ENCODE measurements around the gene CDK19.
"Not testable (repeated sequence)": the region's sequence is repeated elsewhere in the genome, so short reads cannot be mapped to it uniquely, and the experiment has no call there.

The CDK19 gene

DNA sequence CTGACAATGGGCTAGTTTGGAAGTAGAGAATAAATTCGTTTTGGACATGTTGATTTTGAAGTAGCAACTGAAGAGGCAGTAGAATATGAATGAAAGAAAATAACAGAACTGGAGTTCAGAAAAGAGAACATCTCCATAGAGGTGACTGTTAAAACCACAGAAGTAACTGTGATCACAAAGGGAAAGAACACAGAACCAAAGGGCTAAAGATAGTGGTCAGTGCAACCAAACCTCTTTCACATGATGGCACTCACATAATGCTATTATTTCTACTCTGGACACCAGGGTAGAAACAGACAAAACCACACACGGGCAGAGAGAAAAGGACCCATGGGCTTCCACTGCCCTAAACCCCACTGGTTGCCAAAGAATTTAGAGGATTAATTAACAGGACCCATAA lies 58.5 kb downstream of the CDK19 start:
- DNase-seq (ENCODE audit: low read depth): no peak

- DNase-seq (ENCODE audit: low read depth): no peak
These were observed 59.8 kb downstream of the CDK19 start for GRCh38 chr6:110755411-110755834.

DNA sequence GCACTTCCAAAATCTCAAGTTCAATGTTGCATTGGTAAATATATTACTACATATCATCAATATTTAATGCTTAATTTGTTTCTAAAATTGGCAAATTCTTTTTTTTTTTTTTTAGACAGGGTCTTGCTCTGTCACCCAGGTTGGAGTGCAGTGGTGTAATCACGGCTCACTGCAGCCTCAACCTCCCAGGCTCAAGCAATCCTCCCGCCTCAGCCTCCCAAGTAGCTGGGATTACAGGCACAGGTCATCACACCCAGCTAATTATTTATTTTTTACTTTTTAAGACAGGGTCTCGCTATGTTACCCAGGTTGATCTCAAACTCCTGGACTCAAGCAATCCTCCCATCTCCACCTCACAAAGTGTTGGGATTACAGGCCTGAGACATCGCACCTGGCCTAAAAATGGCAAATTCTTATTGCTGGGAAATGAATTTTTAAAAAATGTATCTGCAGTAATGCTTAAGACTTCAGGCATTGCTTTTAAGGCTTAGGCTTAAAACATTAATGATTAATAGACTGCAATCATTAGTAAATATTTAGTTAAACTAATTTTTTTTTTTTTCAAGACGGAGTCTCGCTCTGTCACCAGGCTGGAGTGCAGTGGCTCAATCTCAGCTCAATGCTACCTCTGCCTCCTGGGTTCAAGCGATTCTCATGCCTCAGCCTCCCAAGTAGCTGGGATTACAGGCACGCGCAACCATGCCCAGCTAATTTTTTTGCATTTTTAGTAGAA lies 61.2 kb downstream of the CDK19 start:
- DNase-seq (ENCODE audit: low read depth): not testable (repeated sequence)

GRCh38 chr6:110748453-110748852 lies 66.8 kb downstream of the CDK19 start:
- no peak for DNase-seq (ENCODE audit: low read depth)

DNA sequence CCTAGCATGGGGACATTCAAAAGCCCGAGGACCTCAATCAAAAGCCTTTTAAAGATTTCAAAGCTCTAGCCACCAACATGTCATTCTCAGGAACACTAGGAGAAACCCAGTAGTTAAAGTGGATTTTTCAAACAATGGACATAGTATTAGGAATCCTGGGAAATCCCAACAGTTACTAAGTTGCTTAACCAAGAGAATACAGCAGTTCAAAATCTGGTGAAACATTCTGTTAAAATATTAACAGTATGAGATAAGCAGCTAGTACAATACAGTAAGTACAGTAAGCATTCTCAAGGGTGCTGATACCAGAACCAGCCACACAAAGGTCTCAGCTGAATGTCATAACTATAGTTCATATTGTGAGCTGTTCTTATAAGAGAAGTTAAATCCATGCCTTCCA lies 68.6 kb downstream of the CDK19 start:
- DNase-seq (ENCODE audit: low read depth): no peak

DNA sequence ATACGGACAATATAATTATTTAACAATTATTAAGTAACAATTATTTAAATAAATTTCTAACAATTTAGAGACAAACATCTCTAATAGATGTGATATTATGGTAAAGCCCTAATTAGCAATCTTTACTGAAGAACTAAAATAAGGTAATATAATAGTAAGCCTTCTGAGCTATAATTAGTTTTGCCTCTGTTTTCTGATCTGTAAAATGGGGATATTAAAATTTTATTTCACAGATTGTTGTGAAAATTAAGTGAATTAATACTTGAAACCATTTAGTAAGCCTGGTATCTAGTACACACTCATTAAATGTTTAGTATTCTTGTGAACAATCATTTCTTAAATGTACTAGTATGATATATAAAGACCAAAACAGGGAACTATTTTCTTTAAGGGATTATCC lies 70.3 kb downstream of the CDK19 start:
- DNase-seq (ENCODE audit: low read depth): no peak

DNA sequence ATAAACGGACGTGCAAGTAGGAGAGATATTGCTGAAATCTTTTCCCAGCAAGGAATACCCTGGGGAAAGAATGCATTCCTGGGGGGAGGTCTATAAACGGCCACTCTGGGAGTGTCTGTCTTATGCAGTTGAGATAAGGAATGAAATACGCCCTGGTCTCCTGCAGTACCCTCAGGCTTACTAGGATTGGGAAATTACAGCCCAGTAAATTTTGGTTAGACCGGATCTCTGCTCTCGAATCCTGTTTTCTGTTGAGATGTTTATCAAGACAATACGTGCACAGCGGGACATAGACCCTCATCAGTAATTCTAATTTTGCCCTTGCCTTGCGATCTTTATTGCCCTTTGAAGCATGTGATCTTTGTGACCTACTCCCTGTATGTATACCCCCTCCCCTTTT lies 72.7 kb downstream of the CDK19 start:
- not testable (repeated sequence) for DNase-seq (ENCODE audit: low read depth)

DNA sequence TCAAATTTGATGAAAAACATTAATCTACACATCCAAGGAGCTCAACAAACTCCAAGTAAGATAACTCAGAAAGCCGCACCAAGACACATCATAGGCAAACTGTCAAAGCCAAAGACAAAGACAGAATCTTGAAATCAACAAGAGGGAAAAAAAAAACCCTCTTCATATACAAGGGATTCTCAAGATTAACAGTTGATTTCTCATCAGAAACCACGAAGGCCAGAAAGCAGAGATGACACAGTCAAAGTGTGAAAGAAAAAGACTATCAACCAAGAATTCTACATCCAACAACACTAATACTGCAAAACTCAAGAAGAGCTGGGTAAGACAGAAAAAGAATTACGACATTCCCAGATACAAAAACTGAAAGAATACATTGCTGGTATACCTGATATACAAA lies 73.8 kb downstream of the CDK19 start:
- no peak for DNase-seq (ENCODE audit: low read depth)

- no peak for DNase-seq (ENCODE audit: low read depth)
These were observed 76.3 kb downstream of the CDK19 start for GRCh38 chr6:110738899-110739365.

DNA sequence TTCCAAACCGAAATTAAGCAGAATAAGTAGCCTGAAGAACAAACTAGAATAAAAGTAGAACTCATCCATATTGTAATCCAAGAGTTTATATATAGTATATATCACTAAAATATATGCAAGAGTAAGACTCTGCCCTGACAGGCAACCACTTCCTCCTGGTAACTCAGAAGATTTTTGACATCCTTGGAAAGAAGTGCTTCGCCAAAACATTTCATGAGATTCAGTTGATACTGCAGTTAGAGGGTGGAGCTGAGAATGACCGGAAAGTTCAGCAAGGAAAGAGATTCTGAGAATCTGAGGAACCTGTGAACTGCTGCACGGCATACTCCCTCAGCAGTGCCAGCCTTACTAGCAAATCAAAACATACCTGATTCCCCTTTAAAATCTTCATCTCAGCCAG lies 79.6 kb downstream of the CDK19 start:
- DNase-seq (ENCODE audit: low read depth): no peak

- DNase-seq (ENCODE audit: low read depth): no peak
These were observed 83.4 kb downstream of the CDK19 start for GRCh38 chr6:110731898-110732297.

DNA sequence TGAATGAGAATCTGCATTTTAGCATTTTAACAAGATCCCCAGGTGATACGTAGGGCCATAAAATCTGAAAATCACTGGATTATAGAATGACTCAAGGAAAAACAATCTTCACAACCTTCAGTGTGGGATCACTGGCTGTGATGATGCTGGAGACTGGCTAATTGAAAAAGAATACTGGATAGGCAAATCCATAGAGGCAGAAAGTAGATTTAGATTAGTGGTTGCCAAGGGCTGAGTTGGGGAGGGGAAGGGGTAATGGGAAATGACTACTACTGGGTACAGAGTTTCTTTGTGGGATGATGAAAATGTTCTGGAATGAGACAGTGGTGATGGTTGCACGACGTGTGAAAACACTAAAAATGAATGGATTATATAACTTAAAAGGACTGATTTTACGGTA lies 84.1 kb downstream of the CDK19 start:
- no peak for DNase-seq (ENCODE audit: low read depth)

DNA sequence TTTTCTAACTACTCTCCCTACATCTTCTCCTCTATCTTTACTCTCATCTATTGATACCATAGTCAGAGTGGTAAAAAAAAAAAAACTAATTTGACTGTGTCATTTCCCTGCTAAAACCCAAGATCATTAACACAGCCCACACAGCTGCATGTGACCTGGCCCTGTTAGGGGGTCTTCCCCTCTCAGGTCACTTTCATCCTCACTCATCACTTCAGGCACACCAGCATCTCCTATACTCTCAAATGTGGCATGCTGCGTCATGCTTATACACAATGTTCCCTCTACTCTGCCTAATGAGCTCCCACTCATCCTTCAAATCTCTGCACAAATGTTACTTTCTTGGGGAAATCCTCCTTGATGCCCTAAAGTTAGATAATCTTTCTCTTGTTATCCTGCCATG lies 86.8 kb downstream of the CDK19 start:
- DNase-seq (ENCODE audit: low read depth): no peak

DNA sequence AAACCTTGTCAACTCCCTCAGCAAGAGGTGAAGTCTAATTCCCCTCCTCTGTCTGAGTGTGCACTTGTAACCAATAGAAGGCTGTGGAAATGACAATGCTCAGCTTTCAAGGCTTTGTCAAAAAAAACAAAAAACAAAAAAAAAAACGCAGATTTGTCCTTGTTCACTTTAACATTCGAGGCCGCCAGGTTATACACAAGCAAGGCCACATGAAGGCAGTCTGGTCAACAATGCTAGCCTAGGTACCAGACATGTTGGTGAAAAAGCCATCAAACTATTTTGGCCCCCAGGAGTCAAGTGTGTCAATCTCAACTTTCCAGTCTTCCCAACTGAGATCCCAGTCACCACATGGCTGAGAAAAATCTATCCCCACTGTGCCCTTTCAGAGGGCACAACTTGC lies 92.3 kb downstream of the CDK19 start:
- no peak for DNase-seq (ENCODE audit: low read depth)

DNA sequence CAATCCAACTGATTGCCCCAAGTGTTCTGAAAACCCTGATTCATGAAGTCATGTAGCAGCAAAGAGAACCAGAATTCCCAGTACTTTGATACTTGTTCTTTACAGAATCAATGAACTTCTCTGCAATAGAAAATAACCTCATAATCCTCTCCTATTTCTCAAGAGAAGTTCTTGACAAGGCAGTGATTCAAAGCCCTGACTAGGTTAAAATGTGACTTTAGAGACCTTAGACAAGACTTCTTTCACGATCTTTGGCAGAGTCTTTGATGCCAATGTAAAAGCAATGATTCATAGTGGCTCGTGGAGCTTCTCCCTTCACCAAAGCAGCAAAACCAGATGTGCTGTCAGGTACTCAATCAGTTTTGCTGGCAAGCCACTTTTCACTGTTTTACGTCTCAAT lies 95.2 kb downstream of the CDK19 start:
- DNase-seq (ENCODE audit: low read depth): no peak

- DNase-seq (ENCODE audit: low read depth): not testable (repeated sequence)
These were observed 95.7 kb downstream of the CDK19 start for GRCh38 chr6:110719601-110720000.

- no peak for DNase-seq (ENCODE audit: low read depth)
These were observed 101.1 kb downstream of the CDK19 start for GRCh38 chr6:110714143-110714542.

DNA sequence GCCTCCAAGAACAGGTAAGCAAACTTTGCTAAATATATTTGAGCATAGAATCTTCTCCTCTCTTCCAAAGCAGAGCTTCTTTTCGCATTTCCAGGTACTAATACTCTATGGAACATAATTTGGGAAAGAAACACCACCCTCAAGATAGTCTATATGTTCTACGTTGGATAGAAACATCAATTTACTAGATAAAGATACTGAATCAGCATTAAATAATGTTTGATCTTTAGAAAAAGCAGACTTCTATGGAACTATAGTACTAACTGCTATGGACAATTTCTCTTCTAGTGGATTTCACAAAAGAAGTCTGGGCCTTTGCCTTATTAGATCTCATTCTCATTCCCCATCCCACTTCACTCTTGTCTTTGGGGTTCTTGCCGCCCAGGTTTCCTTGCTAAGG lies 103.0 kb downstream of the CDK19 start:
- no peak for DNase-seq (ENCODE audit: low read depth)

- DNase-seq (ENCODE audit: low read depth): no peak
These were observed 105.2 kb downstream of the CDK19 start for GRCh38 chr6:110710115-110710514.

- DNase-seq (ENCODE audit: low read depth): no peak
These were observed 106.8 kb downstream of the CDK19 start for GRCh38 chr6:110708295-110708950.

- DNase-seq (ENCODE audit: low read depth): no peak
These were observed 109.7 kb downstream of the CDK19 start for GRCh38 chr6:110705543-110705942.

DNA sequence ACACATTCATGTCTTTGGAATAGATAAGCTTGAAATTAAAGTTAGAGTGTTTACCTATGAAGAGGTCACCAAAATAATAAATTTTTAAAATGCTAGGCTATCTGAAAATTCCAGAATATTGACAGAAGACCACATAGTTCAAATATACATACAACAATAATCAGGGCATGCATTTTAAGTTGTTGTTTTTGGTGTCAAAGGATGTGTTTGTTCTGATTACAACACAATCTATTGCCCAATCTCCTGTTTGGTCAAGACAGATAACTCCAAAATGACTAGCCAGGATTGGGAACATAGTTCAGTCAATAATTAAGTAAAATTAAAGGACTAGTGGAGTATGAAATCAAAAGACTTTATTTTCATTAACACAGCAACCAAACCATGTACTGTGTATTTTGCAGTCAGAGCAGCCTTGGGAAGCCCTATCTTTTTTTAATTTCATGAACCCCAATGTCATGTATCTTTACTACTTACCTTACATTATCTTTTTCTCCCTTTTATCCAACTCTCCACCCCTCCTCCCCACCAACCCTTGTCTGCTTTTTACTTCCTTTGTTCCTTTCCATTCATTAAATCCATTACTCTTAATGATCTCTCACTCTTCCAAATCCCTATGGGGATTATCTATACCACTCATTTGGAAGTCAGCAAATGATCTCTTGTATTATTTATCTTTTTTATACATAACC lies 111.2 kb downstream of the CDK19 start:
- no peak for DNase-seq (ENCODE audit: low read depth)

Measured in GM04504 (cell line).